Heart left ventricle (tissue), 16 donors: Measurements from ENCODE around the gene SFMBT2. TPM values are rescaled to one million over a fixed set of nuclear protein-coding genes. Genes with fewer than 3 reads are reported as not detected.

Experiments
- ATAC-seq, 4 donors: fragments of 200-7000 bp; cut with Tn5 transposase; one replicate each; pipeline ENCODE4 v1.9.1; 2020 to 2022; ENCODE audit warnings: moderate library complexity in 4 of 4, mild to moderate bottlenecking in 3 of 4, moderate number of reproducible peaks in 1 of 4
- DNase-seq, 5 donors: peaks; one replicate each; pipeline ENCODE4 v3.0.0-alpha.2; 2020
- H3K27ac ChIP-seq, 12 donors: fragments of 200-600 bp; sonication (generic) in 4 of 12; one replicate each; pipeline versions ENCODE4 v1.5.0 to v1.8.0; 2016 to 2022; ENCODE audit warnings: mild to moderate bottlenecking in 2 of 12
- H3K27me3 ChIP-seq, 9 donors: fragments of 200-600 bp; sonication (generic) in 2 of 9; one replicate each; pipeline versions ENCODE4 v1.5.1 to v1.8.0; 2016 to 2022; ENCODE audit warnings: mild to moderate bottlenecking in 3 of 9
- H3K36me3 ChIP-seq, 9 donors: fragments of 200-600 bp; sonication (generic) in 2 of 9; one replicate each; pipeline versions ENCODE4 v1.5.0 to v1.8.0; 2018 to 2022; ENCODE audit warnings: mild to moderate bottlenecking in 2 of 9
- H3K4me1 ChIP-seq, 12 donors: fragments of 200-600 bp; sonication (generic) in 4 of 12; one replicate each; pipeline versions ENCODE4 v1.5.0 to v1.8.0; 2016 to 2022; ENCODE audit warnings: mild to moderate bottlenecking in 3 of 12
- H3K4me3 ChIP-seq, 12 donors: fragments of 200-600 bp; sonication (generic) in 4 of 12; one replicate each; pipeline versions ENCODE4 v1.5.0 to v1.8.0; 2017 to 2022; ENCODE audit warnings: mild to moderate bottlenecking in 9 of 12, moderate library complexity in 4 of 12
- H3K9me3 ChIP-seq, 12 donors: fragments of 200-600 bp; sonication (generic) in 4 of 12; one replicate each; pipeline versions ENCODE4 v1.5.0 to v1.8.0; 2016 to 2022; ENCODE audit warnings: mild to moderate bottlenecking in 1 of 12
- POLR2A ChIP-seq, 2 donors: fragments of 450-650 bp; IDR thresholded peaks; one replicate each; pipeline ENCODE4 v1.6.1; 2017; ENCODE audit warnings: antibody characterized with exemption in 2 of 2, mild to moderate bottlenecking in 2 of 2, moderate library complexity in 2 of 2
- WGBS, 4 donors: extraction: QIAGEN DNeasy Blood & Tissue Kit in 2 of 4; methylation state at CpG; one replicate each; pipeline versions ENCODE4 v1.1.5 to v1.1.7; 2013 to 2018; 5-methylcytosine and 5-hydroxymethylcytosine counted together
- intact Hi-C, 10 donors: fragments of 100-400 bp; cut with DNase I; formaldehyde crosslinking; loops; one replicate each; pipeline versions ENCODE4 v1.11.1 to v1.14.2; 2022
- polyA plus RNA-seq, 2 donors: library from polyadenylated mRNA; stranded (reverse); fragments of 200-250 nt; gene quantifications; one replicate each; pipeline ENCODE4 v1.2.3, GENCODE V29; 2013
- total RNA-seq, 9 donors: library from RNA; depleted of rRNA in 2 of 9; stranded (reverse); fragments of >200 nt in 2 of 9; fragmentation: NEBNext Ultra II Directional in 3 of 9; extraction: Animal tissue kit (Norgen Biotek cat#: 25700) in 3 of 9; gene quantifications; one replicate each; pipeline versions ENCODE4 v1.1.0 to v1.2.4, GENCODE V29; 2016 to 2023
- TF ChIP-seq, protein P1 (sequence below), 12 donors: fragments of 200-600 bp; sonication (generic) in 4 of 12; IDR thresholded peaks; one replicate each; pipeline versions ENCODE4 v1.5.0 to v1.8.0; 2018 to 2022; ENCODE audit warnings: antibody characterized with exemption in 12 of 12, mild to moderate bottlenecking in 5 of 12
- donor health status: ischemic (EF 13 %, LVEDD 7.1; RV severe dilation, severe dysfunction).
- donor health status: healthy with polysubstance abuse.
- donor health status: DM: no; HTN: yes; CAD: no.
- donor health status: DM: no; HTN: no; CAD: no.
- donor health status: ischemic (EF 25% LVEDD 6.9; RV normal size, moderate dysfunction).
- donor health status: ischemic (EF 25% LVEDD 5.7; RV mildly dilated, moderate dysfunction).
- donor health status: healthy.
- donor health status: DM: yes; HTN: yes; CAD: no.
- donor health status: ischemic (EF 35%, LVEDD 5.7; RV mildly dilated, moderate dysfunction).
- donor health status: nonischemic (EF 11% LVEDD 7.7; RV severe dilation, severe dysfunction).
- donor health status: DM: yes; HTN: yes; CAD: no.
- donor health status: PGD.
- donor health status: ischemic (EF 29% LVEDD 5.4; RV normal size, mild dysfunction).
- donor health status: nonischemic (EF 23%, LVEDD 6.1; RV moderate dilation, normal function).

Gene SFMBT2
- total and polyA plus RNA-seq, 11 donors: 2.6 to 25.8 (median 9.6) TPM

DNA sequence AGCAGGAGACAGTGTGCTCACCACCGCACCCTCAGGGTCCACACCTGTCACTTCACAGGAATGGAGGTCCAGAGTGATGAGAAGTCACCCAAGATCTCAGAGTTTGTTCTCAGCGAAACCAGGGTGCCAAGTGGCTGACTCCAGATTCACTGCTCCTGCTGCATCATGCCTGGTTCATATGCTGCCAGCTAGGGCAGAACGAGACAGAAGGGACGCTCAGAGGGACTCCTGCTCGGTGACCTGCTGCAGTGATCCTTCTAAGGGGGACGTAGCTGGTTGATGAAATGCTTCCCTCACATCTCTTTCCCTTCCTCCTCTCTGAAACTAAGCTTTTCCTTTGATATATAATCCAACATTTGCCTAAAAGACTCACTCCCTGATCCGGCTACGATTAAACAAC lies 248.5 kb downstream of the SFMBT2 start:
- H3K27ac ChIP-seq: no peak overlapping the region
- 88 to 97% (median 89%) methylated on average over 8 of the region's 8 CpGs for WGBS, 4 donors
- intact Hi-C loops: no loop called here
- H3K27me3 ChIP-seq: no peaks in the 10 kb centered on the region
- DNase-seq: no peak
- TF ChIP-seq POLR2A (IDR thresholded peaks at IDR 0.05): no peak
- TF ChIP-seq, protein P1, sequence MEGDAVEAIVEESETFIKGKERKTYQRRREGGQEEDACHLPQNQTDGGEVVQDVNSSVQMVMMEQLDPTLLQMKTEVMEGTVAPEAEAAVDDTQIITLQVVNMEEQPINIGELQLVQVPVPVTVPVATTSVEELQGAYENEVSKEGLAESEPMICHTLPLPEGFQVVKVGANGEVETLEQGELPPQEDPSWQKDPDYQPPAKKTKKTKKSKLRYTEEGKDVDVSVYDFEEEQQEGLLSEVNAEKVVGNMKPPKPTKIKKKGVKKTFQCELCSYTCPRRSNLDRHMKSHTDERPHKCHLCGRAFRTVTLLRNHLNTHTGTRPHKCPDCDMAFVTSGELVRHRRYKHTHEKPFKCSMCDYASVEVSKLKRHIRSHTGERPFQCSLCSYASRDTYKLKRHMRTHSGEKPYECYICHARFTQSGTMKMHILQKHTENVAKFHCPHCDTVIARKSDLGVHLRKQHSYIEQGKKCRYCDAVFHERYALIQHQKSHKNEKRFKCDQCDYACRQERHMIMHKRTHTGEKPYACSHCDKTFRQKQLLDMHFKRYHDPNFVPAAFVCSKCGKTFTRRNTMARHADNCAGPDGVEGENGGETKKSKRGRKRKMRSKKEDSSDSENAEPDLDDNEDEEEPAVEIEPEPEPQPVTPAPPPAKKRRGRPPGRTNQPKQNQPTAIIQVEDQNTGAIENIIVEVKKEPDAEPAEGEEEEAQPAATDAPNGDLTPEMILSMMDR (IDR thresholded peaks at IDR 0.05): no peak
- H3K4me1 ChIP-seq: peaks cover 0 to 8% (median 0%) of the 10 kb centered on the region in 12 donors
- ATAC-seq: no peak
- H3K4me3 ChIP-seq: peak overlapping the region in 1 of 12 donors; percentile 10
- no peaks in the 10 kb centered on the region for H3K9me3 ChIP-seq
- H3K36me3 ChIP-seq: peaks cover 0 to 76% (median 56%) of the 10 kb centered on the region in 9 donors

DNA sequence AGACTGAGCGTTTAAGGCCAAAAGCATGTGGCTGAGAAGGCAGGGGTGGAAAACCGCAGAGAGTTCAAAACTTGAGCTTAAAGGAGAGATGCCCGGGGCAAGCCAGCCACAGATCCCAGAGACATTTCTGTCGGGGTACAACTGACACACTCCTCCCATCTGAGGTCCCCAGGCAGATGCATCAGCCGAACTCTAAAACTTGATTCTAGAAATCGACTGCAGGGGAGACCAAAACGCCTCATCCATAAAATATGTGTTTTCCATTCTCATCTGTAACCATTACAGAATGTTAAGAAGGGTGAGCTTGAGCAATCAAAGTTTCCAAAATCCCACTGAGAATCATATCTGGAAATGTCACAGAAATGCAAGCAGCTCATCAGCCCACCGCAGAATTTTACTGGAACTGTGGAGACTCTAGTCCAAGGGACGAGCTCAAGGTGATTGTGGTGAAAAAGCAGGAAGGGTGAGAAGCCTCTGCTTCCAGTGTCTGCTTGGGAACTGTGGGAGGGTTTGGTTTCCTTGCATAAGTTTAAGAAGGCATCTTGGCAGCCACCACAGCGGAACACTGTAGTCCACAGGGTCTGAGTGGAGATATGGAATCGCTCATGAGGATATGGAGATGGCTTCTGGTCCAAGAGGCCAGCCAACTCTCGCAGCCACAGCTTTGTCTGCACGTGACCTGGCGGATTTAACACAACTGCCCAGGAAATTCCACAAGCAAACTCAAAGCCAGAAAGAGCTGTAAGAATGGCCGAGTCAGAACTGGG lies 249.2 kb downstream of the SFMBT2 start:
- 71 to 84% (median 78%) methylated on average over 15 of the region's 15 CpGs for WGBS, 4 donors
- Histone ChIP-seq H3K27ac (no peak overlapping the region), H3K4me3 (peak overlapping the region in 1 of 12 donors; percentile 10), H3K27me3 (no peaks in the 10 kb centered on the region), H3K4me1 (peaks cover 0 to 15% (median 0%) of the 10 kb centered on the region in 12 donors), H3K9me3 (no peaks in the 10 kb centered on the region), H3K36me3 (peaks cover 0 to 69% (median 52%) of the 10 kb centered on the region in 9 donors)
- DNase-seq (peak in 3 of 5 donors; percentile 18 to 63 (median 40)), ATAC-seq (peak; percentile 60 to 69 (median 62))
- no peak for TF ChIP-seq POLR2A (IDR thresholded peaks at IDR 0.05)
- TF ChIP-seq, protein P1 (IDR thresholded peaks at IDR 0.05): no peak
- intact Hi-C loops: no loop called here

DNA sequence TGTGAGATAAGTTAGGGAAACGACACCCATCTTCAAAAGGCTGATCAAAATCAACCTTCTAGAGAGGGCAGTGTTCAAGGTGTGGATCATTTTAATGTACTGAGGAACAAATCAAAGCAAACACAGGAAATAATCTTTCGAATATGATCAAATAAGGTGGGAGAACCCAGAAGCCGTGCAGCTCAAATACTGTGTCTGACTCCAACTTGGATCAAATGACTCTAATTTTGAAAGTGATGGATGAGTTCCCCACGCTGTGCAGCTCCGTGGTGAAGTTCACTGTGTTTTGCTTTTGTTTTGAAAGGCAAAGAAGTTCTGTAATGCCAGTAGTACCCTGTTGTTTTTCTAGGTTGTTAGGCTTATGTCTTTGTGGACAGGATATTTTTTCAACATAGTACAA lies 250.9 kb downstream of the SFMBT2 start:
- H3K27me3 ChIP-seq: no peaks in the 10 kb centered on the region
- DNase-seq: no peak
- H3K36me3 ChIP-seq: peaks cover 0 to 62% (median 47%) of the 10 kb centered on the region in 9 donors
- TF ChIP-seq, protein P1 (IDR thresholded peaks at IDR 0.05): no peak
- TF ChIP-seq POLR2A (IDR thresholded peaks at IDR 0.05): no peak
- H3K4me3 ChIP-seq: no peak overlapping the region
- no peaks in the 10 kb centered on the region for H3K9me3 ChIP-seq
- H3K4me1 ChIP-seq: peaks cover 0 to 15% (median 0%) of the 10 kb centered on the region in 12 donors
- no peak overlapping the region for H3K27ac ChIP-seq
- WGBS, 4 donors: 75 to 89% (median 85%) methylated on average over 5 of the region's 5 CpGs
- intact Hi-C loops: no loop called here
- no peak for ATAC-seq

DNA sequence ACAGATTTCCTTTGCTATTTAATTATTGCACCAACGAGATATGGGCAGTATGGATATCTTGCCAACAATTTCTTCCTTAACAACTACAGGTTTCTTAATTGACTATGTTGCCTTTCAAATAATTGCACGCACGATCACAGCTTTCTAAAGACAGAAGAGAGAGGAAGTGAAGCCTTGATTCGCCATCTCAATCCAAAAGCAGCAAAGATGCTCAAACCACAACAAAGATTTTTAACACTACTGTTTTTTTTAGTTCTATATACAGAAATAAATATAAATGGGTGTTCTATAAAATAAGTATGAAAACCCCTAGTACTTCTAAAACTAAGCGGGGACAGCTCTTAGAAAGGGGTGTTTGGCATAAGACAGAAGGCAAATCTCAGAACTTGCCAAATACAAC lies 251.3 kb downstream of the SFMBT2 start:
- WGBS, 4 donors: 90 to 95% (median 93%) methylated on average over 5 of the region's 5 CpGs
- no peak for TF ChIP-seq POLR2A (IDR thresholded peaks at IDR 0.05)
- TF ChIP-seq, protein P1 (IDR thresholded peaks at IDR 0.05): no peak

More for the DNA sequence above, 251.3 kb downstream of the SFMBT2 start:
- H3K4me1 ChIP-seq: peaks cover 0 to 15% (median 0%) of the 10 kb centered on the region in 12 donors
- no peak overlapping the region for H3K27ac ChIP-seq
- intact Hi-C loops: no loop called here
- no peak for ATAC-seq
- DNase-seq: no peak
- no peak overlapping the region for H3K4me3 ChIP-seq
- H3K36me3 ChIP-seq: peaks cover 0 to 62% (median 47%) of the 10 kb centered on the region in 9 donors
- no peaks in the 10 kb centered on the region for H3K9me3 ChIP-seq
- no peaks in the 10 kb centered on the region for H3K27me3 ChIP-seq
